Natural killer cell (primary cell): Measurements from ENCODE around the gene GGTLC1. TPM values are rescaled to one million over a fixed set of nuclear protein-coding genes. Genes with fewer than 3 reads are reported as not detected.

ENCODE experiments used
- ATAC-seq, 3 donors: fragments of 150-1000 bp in 2 of 3; fragments of 200-7000 bp in 1 of 3; cut with Tn5 transposase; 1 replicate in 1 of 3; 2 replicates in 2 of 3; pipeline ENCODE4 v1.10.0; 2021; ENCODE audit warnings: mild to moderate bottlenecking in 2 of 3, moderate library complexity in 2 of 3
- DNase-seq, 2 donors: peaks; one replicate each; pipeline versions ENCODE4 v3.0.0 to v3.0.0-alpha.2; 2013 to 2021; ENCODE audit warnings: mixed read lengths in 1 of 2
- H3K27ac ChIP-seq: one replicate; pipeline ENCODE4 v1.5.1; 2013; ENCODE audit warnings: mild to moderate bottlenecking, low read length
- H3K27me3 ChIP-seq: one replicate; pipeline ENCODE4 v1.6.1; 2013; ENCODE audit warnings: low read length; ENCODE audit not compliant: control insufficient read depth, insufficient read depth
- H3K36me3 ChIP-seq: one replicate; pipeline ENCODE4 v1.6.1; 2013; ENCODE audit warnings: low read length; ENCODE audit not compliant: control insufficient read depth, insufficient read depth
- H3K4me1 ChIP-seq: one replicate; pipeline ENCODE4 v1.6.1; 2013; ENCODE audit warnings: low read length; ENCODE audit not compliant: control insufficient read depth, insufficient read depth
- H3K4me3 ChIP-seq: one replicate; pipeline ENCODE4 v1.5.1; 2013; ENCODE audit warnings: low read length
- H3K9me3 ChIP-seq: one replicate; pipeline ENCODE4 v1.6.1; 2013; ENCODE audit warnings: low read length; ENCODE audit not compliant: control insufficient read depth, insufficient read depth
- H3K27ac Mint-ChIP-seq, 2 donors: one replicate each; pipeline ENCODE4 v1.8.0; 2022; ENCODE audit warnings: mild to moderate bottlenecking in 2 of 2, mixed read lengths in 2 of 2, moderate library complexity in 1 of 2
- H3K27me3 Mint-ChIP-seq, 2 donors: one replicate each; pipeline ENCODE4 v1.8.0; 2022; ENCODE audit warnings: low read depth in 2 of 2, mixed read lengths in 2 of 2
- H3K36me3 Mint-ChIP-seq: one replicate; pipeline ENCODE4 v1.8.0; 2022; ENCODE audit warnings: mixed read lengths
- H3K4me1 Mint-ChIP-seq, 2 donors: one replicate each; pipeline ENCODE4 v1.8.0; 2022; ENCODE audit warnings: mixed read lengths in 2 of 2
- H3K4me3 Mint-ChIP-seq: one replicate; pipeline ENCODE4 v1.8.0; 2022; ENCODE audit warnings: mild to moderate bottlenecking, moderate library complexity, mixed read lengths
- H3K9me3 Mint-ChIP-seq, 2 donors: one replicate each; pipeline ENCODE4 v1.8.0; 2022; ENCODE audit warnings: mixed read lengths in 2 of 2
- WGBS: methylation state at CpG from one replicate; pipeline ENCODE4 v1.1.7; 2013; ENCODE audit warnings: missing lambda C conversion rate; ENCODE audit not compliant: insufficient coverage; 5-methylcytosine and 5-hydroxymethylcytosine counted together
- intact Hi-C: fragments of 100-400 bp; cut with micrococcal nuclease; formaldehyde crosslinking; loops from one replicate; pipeline ENCODE4 v1.14.2; 2022
- total RNA-seq, 4 donors: library from RNA; stranded (reverse); fragments of 120-200 nt in 1 of 4; gene quantifications; one replicate each; pipeline versions ENCODE4 v1.2.3 to v1.2.4, GENCODE V29; 2013 to 2022
- TF ChIP-seq, protein P1 (sequence below): fragments of 200-600 bp; IDR thresholded peaks from one replicate; pipeline ENCODE4 v1.8.0; 2022; ENCODE audit warnings: antibody characterized with exemption

The GGTLC1 gene
- total RNA-seq, 3 donors from 2014 or later (not counting 1 experiment from before 2014, with no cell fraction given) = not detected

DNA sequence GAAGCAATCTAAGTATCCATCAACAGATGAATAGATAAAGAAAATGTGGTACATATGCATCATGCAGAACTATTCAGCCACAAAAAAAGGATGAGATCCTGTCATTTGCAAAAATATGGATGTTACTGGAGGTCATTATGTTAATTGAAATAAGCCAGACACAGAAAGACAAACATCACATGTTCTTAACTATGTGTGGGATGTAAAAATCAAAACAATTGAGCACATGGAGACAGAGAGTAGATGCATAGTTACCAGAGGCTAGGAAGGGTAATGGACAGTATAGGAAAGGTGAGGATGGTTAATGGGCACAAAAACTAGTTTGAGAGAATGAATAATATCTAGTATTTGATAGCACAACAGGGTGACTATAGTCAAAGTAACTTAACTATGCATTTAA lies 26.3 kb downstream of the GGTLC1 start:
- Histone ChIP-seq H3K27ac (no peak overlapping the region), H3K27me3 (no peaks in the 10 kb centered on the region), H3K4me1 (no peaks in the 10 kb centered on the region), H3K9me3 (no peaks in the 10 kb centered on the region), H3K4me3 (no peak overlapping the region), H3K36me3 (no peaks in the 10 kb centered on the region)
- H3K36me3 Mint-ChIP-seq = no peaks in the 10 kb centered on the region
- H3K9me3 Mint-ChIP-seq = peaks cover 0 to 2% of the 10 kb centered on the region in 2 donors
- ATAC-seq (no peak), DNase-seq (no peak)
- H3K27me3 Mint-ChIP-seq = peaks cover 25 to 61% of the 10 kb centered on the region in 2 donors
- no peak overlapping the region for H3K4me3 Mint-ChIP-seq
- TF ChIP-seq, protein P1, sequence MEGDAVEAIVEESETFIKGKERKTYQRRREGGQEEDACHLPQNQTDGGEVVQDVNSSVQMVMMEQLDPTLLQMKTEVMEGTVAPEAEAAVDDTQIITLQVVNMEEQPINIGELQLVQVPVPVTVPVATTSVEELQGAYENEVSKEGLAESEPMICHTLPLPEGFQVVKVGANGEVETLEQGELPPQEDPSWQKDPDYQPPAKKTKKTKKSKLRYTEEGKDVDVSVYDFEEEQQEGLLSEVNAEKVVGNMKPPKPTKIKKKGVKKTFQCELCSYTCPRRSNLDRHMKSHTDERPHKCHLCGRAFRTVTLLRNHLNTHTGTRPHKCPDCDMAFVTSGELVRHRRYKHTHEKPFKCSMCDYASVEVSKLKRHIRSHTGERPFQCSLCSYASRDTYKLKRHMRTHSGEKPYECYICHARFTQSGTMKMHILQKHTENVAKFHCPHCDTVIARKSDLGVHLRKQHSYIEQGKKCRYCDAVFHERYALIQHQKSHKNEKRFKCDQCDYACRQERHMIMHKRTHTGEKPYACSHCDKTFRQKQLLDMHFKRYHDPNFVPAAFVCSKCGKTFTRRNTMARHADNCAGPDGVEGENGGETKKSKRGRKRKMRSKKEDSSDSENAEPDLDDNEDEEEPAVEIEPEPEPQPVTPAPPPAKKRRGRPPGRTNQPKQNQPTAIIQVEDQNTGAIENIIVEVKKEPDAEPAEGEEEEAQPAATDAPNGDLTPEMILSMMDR = no peak
- H3K4me1 Mint-ChIP-seq = no peaks in the 10 kb centered on the region
- intact Hi-C loops = no loop called here
- H3K27ac Mint-ChIP-seq = no peak overlapping the region

DNA sequence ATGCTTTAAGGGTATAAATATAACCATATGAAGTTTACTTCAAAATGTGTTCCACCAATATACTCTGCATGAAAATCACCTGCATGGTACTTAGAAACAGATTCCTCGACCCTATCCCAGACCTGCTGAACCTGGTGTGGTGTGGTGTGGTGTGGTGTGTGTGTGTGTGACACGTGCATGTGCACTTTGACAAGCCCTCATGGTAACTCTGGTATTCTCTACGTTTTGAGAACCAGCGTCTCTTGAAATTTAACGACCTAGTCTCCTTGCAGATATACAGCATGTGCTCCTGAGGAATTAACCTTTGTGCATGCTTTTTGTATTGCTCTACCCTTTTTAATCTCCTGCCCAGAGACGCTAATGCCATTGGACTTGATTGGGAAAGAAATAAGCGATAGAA lies 29.5 kb downstream of the GGTLC1 start:
- Histone ChIP-seq H3K4me3 (no peak overlapping the region), H3K9me3 (no peaks in the 10 kb centered on the region), H3K36me3 (no peaks in the 10 kb centered on the region), H3K4me1 (no peaks in the 10 kb centered on the region), H3K27ac (no peak overlapping the region), H3K27me3 (no peaks in the 10 kb centered on the region)
- Mint-ChIP-seq H3K27me3 (peaks cover 18 to 63% of the 10 kb centered on the region in 2 donors), H3K4me3 (no peak overlapping the region), H3K9me3 (no peaks in the 10 kb centered on the region), H3K27ac (no peak overlapping the region), H3K36me3 (no peaks in the 10 kb centered on the region), H3K4me1 (no peaks in the 10 kb centered on the region)
- DNase-seq (no peak), ATAC-seq (no peak)
- TF ChIP-seq, protein P1 = no peak
- intact Hi-C loops = no loop called here
- WGBS = 85% methylated on average over 7 of the region's 7 CpGs

DNA sequence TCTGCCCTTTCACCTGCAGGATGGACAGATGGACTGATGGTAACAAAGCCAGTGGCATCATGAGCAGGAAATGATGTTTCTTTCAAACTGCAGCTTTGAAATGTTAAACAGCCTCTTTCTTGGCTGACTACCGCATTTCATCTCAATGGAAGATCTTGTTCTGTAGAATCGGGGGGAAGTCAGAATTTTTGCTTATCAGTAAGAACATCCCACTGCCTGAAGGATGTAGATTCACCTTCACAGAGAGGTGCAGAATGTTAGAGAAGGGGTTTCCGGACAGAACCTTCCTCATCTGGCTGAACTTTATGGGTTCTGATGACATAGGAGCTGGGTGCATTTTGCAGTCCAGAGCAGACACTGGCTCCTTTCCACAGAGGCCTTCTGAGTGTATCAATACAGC lies 32.7 kb downstream of the GGTLC1 start:
- intact Hi-C loops = no loop called here
- Histone ChIP-seq H3K36me3 (no peaks in the 10 kb centered on the region), H3K27ac (no peak overlapping the region), H3K4me1 (no peaks in the 10 kb centered on the region), H3K9me3 (no peaks in the 10 kb centered on the region), H3K27me3 (no peaks in the 10 kb centered on the region), H3K4me3 (no peak overlapping the region)
- no peaks in the 10 kb centered on the region for H3K9me3 Mint-ChIP-seq
- TF ChIP-seq, protein P1 = no peak
- H3K4me3 Mint-ChIP-seq = no peak overlapping the region
- 31% methylated on average over 3 of the region's 3 CpGs for WGBS
- no peaks in the 10 kb centered on the region for H3K4me1 Mint-ChIP-seq
- H3K27me3 Mint-ChIP-seq = peaks cover 13 to 62% of the 10 kb centered on the region in 2 donors
- ATAC-seq (no peak), DNase-seq (no peak)
- no peaks in the 10 kb centered on the region for H3K36me3 Mint-ChIP-seq
- no peak overlapping the region for H3K27ac Mint-ChIP-seq

DNA sequence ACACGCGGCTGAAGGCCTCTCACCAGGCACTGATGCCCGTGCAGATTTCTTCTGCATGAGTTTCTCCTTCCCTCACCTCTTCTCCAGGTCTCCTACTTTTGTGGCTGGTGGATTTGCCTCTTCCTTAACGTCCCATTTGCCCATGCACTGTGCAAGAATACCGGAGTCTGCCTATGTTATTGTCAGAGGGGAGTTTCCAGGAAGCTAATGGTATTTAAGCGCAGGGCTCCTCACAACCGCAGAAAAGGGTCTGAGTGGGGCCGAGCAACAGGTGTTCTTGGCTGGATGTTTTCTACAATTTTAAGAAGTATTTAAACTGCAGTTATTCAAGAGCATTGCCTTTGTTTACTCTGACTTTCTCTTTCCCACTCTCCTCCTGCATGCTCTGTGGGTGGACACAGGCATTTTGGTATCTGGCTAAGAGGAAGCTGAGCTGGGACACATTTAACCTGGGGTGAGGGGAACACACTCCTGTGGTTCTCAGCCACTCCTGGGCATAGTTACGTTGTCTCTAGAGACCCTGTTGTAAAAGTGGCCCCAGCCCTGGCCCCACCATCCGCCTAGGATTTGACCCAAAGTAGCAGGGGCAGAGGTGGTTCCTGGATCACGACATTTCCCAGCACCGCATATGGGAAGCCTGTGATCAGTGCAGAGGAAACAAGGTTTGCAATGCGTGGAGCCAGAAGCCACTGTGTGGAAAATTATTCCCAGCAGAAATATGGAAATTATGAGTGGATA lies 34.4 kb downstream of the GGTLC1 start:
- DNase-seq (no peak), ATAC-seq (no peak)
- no peak overlapping the region for H3K4me3 Mint-ChIP-seq
- Histone ChIP-seq H3K9me3 (no peaks in the 10 kb centered on the region), H3K27ac (no peak overlapping the region), H3K36me3 (no peaks in the 10 kb centered on the region), H3K4me3 (no peak overlapping the region), H3K4me1 (no peaks in the 10 kb centered on the region), H3K27me3 (no peaks in the 10 kb centered on the region)
- H3K4me1 Mint-ChIP-seq = no peaks in the 10 kb centered on the region
- no peaks in the 10 kb centered on the region for H3K9me3 Mint-ChIP-seq
- H3K27me3 Mint-ChIP-seq = peaks cover 18 to 67% of the 10 kb centered on the region in 2 donors
- no peak overlapping the region for H3K27ac Mint-ChIP-seq
- intact Hi-C loops = no loop called here
- WGBS = 80% methylated on average over 13 of the region's 13 CpGs
- TF ChIP-seq, protein P1 = no peak
- H3K36me3 Mint-ChIP-seq = no peaks in the 10 kb centered on the region
